ENCODE results near the gene CAMK2D.

Gene CAMK2D

DNA sequence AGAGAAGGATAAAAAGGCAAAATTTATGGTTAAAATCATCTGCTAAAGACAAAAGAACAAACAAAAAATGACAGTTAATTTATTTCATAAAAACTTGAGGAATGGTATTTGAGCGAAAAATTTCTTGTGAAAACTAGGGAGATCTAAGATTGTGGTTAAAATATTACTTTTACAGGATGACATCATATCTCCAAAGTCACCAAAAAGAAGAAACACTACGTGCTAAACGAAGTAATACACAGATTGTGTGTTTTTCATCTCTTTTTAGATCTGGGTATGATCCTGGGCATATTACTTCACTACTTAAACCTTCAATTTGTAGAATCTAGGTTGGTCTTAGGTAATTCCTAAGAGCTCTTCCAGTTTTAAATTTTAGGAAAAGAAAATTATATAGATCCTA, 107.7 kb downstream of the CAMK2D start:
- H3K36me3 ChIP-seq (ENCODE audit: control insufficient read depth in 5 of 5, insufficient read depth in 5 of 5, low read length in 5 of 5) = peaks cover 0 to 4% (median 0%) of the 10 kb centered on the region in 5 donors
- no peak overlapping the region for H3K27ac ChIP-seq (ENCODE audit: low read depth, low read length)
- H3K9me3 ChIP-seq (ENCODE audit: control insufficient read depth in 5 of 5, low read length in 5 of 5) = no peaks in the 10 kb centered on the region
- no peaks in the 10 kb centered on the region for H3K27me3 ChIP-seq (ENCODE audit: control insufficient read depth in 5 of 5, insufficient read depth in 4 of 5, low read length in 5 of 5)
- peaks cover 0 to 14% (median 10%) of the 10 kb centered on the region in 5 donors for H3K4me1 ChIP-seq (ENCODE audit: control insufficient read depth in 5 of 5, insufficient read depth in 5 of 5, low read length in 5 of 5)
- no peak overlapping the region for H3K9ac ChIP-seq (ENCODE audit: low read length in 5 of 5)
- no peak overlapping the region for H3K4me3 ChIP-seq (ENCODE audit: low read depth in 1 of 5, low read length in 5 of 5)

DNA sequence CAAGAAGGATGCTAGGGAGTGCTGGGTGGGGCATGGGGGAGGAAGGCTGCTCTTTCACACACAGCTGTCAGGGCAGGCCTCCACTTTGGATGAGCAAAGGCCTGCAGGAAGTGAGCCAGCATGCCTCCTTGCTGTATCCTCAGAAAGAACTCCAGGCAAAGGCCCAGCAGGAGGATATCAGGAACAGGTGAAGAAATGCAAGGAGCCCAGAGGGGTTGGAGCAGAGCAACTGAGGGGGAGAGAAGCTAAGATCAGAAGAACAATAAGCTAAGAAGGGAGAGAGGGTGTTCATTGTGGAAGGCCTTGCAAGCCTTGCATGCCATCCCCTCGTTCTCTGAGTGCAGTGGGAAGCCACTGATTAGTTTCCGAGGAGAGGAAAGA, 115.1 kb downstream of the CAMK2D start:
- no peak overlapping the region for H3K4me3 ChIP-seq (ENCODE audit: low read depth in 1 of 5, low read length in 5 of 5)
- peaks cover 0 to 3% (median 0%) of the 10 kb centered on the region in 5 donors for H3K36me3 ChIP-seq (ENCODE audit: control insufficient read depth in 5 of 5, insufficient read depth in 5 of 5, low read length in 5 of 5)
- H3K27ac ChIP-seq (ENCODE audit: low read depth, low read length) = no peak overlapping the region
- no peaks in the 10 kb centered on the region for H3K9me3 ChIP-seq (ENCODE audit: control insufficient read depth in 5 of 5, low read length in 5 of 5)
- peaks cover 0 to 30% (median 18%) of the 10 kb centered on the region in 5 donors for H3K4me1 ChIP-seq (ENCODE audit: control insufficient read depth in 5 of 5, insufficient read depth in 5 of 5, low read length in 5 of 5)
- no peak overlapping the region for H3K9ac ChIP-seq (ENCODE audit: low read length in 5 of 5)
- H3K27me3 ChIP-seq (ENCODE audit: control insufficient read depth in 5 of 5, insufficient read depth in 4 of 5, low read length in 5 of 5) = no peaks in the 10 kb centered on the region

DNA sequence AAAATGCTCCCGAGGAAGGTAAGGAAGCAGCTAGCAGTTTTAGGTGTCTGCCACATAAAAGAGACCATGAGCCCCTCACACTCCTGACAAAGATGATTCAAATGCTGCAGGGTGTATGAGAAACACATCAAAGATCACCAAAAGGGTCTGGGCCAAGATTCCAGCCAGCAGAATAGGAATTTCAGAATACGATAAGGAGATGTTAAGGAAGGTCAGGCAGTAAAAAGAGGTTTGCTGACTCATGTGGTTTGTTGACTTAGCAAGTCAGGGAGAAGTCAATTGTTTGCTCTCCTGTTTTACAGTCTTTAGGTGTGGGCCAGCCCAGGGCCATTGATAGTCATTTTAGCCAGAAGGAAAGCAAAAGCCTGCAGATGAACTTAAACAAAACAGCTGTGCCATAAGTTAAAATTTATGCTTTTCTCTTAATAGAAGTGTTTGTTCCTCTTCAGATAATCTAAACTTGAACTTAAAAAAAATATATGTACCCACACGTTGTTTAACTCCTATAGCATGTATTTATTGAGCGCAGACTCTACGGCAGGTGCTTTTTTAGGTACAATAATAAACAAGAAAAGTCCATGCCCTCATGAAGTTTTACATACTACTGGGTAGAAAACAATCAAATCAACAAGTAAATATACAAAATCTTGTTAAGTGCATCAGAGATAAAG, 115.6 kb downstream of the CAMK2D start:
- no peak overlapping the region for H3K4me3 ChIP-seq (ENCODE audit: low read depth in 1 of 5, low read length in 5 of 5)
- peaks cover 0 to 30% (median 18%) of the 10 kb centered on the region in 5 donors for H3K4me1 ChIP-seq (ENCODE audit: control insufficient read depth in 5 of 5, insufficient read depth in 5 of 5, low read length in 5 of 5)
- H3K36me3 ChIP-seq (ENCODE audit: control insufficient read depth in 5 of 5, insufficient read depth in 5 of 5, low read length in 5 of 5) = peaks cover 0 to 3% (median 0%) of the 10 kb centered on the region in 5 donors
- no peak overlapping the region for H3K27ac ChIP-seq (ENCODE audit: low read depth, low read length)
- H3K27me3 ChIP-seq (ENCODE audit: control insufficient read depth in 5 of 5, insufficient read depth in 4 of 5, low read length in 5 of 5) = no peaks in the 10 kb centered on the region
- H3K9ac ChIP-seq (ENCODE audit: low read length in 5 of 5) = no peak overlapping the region
- no peaks in the 10 kb centered on the region for H3K9me3 ChIP-seq (ENCODE audit: control insufficient read depth in 5 of 5, low read length in 5 of 5)

DNA sequence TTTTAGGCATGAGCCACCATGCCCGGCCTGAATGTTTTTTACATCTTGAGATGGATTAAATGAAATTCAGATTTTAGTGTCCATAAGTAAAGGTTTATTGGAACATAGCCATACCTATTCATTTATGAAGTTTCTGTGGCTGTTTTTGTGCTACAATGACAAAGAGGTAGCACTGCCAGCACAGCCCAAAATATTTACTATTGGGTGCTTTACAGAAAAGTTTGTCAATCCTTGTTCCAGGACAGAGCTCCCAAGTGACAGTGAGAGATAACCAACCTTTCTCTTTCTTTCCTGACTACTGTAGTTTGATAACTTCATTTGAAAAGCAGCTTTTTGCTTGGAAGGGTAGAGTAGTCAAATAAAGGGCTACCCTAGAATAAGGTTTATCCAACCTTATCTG, 116.2 kb downstream of the CAMK2D start:
- no peak overlapping the region for H3K4me3 ChIP-seq (ENCODE audit: low read depth in 1 of 5, low read length in 5 of 5)
- no peaks in the 10 kb centered on the region for H3K27me3 ChIP-seq (ENCODE audit: control insufficient read depth in 5 of 5, insufficient read depth in 4 of 5, low read length in 5 of 5)
- H3K9me3 ChIP-seq (ENCODE audit: control insufficient read depth in 5 of 5, low read length in 5 of 5) = no peaks in the 10 kb centered on the region
- H3K9ac ChIP-seq (ENCODE audit: low read length in 5 of 5) = no peak overlapping the region
- peaks cover 0 to 3% (median 0%) of the 10 kb centered on the region in 5 donors for H3K36me3 ChIP-seq (ENCODE audit: control insufficient read depth in 5 of 5, insufficient read depth in 5 of 5, low read length in 5 of 5)
- peaks cover 0 to 30% (median 18%) of the 10 kb centered on the region in 5 donors for H3K4me1 ChIP-seq (ENCODE audit: control insufficient read depth in 5 of 5, insufficient read depth in 5 of 5, low read length in 5 of 5)
- H3K27ac ChIP-seq (ENCODE audit: low read depth, low read length) = no peak overlapping the region

DNA sequence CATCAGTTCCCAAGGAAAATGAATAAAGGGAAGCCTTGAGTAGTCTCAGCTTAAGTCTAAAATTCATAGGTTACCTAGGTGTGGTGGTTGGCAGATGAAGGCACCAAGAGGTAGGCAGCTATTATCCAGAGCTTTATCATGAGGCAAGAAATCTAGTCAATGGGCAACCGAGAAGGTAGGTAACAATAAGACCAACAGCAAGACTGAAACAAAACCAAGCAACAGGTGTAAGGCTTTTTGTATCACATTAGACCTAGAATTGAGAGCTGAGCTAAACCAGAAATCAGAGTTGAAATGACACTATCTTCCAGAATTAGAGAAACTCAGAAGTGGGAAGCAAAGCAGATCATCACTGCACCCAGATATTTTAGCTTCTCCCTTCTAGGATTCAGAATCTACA, 117.1 kb downstream of the CAMK2D start:
- peaks cover 0 to 3% (median 0%) of the 10 kb centered on the region in 5 donors for H3K36me3 ChIP-seq (ENCODE audit: control insufficient read depth in 5 of 5, insufficient read depth in 5 of 5, low read length in 5 of 5)
- H3K27me3 ChIP-seq (ENCODE audit: control insufficient read depth in 5 of 5, insufficient read depth in 4 of 5, low read length in 5 of 5) = no peaks in the 10 kb centered on the region
- H3K9me3 ChIP-seq (ENCODE audit: control insufficient read depth in 5 of 5, low read length in 5 of 5) = no peaks in the 10 kb centered on the region
- no peak overlapping the region for H3K27ac ChIP-seq (ENCODE audit: low read depth, low read length)
- no peak overlapping the region for H3K4me3 ChIP-seq (ENCODE audit: low read depth in 1 of 5, low read length in 5 of 5)
- H3K4me1 ChIP-seq (ENCODE audit: control insufficient read depth in 5 of 5, insufficient read depth in 5 of 5, low read length in 5 of 5) = peaks cover 0 to 36% (median 19%) of the 10 kb centered on the region in 5 donors
- no peak overlapping the region for H3K9ac ChIP-seq (ENCODE audit: low read length in 5 of 5)

DNA sequence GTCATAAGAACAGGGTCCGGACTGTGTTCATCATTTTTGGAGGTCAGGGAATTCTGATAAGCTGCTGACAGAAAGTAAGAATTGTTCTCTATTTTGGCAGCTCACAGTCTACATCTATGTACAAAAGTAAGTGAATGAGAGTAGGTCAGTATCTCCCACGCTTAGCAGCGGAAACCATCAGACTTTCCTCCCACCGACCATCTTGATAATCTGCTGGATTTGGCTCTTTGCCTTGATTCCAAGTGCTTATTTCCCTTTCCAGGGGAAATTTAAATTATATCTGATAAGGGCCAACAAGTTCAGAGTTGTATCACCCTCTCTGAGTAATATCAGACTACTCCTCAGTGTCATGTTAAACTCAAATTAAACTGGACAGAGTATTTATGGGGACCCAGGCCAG, 118.0 kb downstream of the CAMK2D start:
- Histone ChIP-seq H3K9me3 (ENCODE audit: control insufficient read depth in 5 of 5, low read length in 5 of 5) (no peaks in the 10 kb centered on the region), H3K27ac (ENCODE audit: low read depth, low read length) (no peak overlapping the region), H3K4me1 (ENCODE audit: control insufficient read depth in 5 of 5, insufficient read depth in 5 of 5, low read length in 5 of 5) (peaks cover 0 to 36% (median 19%) of the 10 kb centered on the region in 5 donors), H3K36me3 (ENCODE audit: control insufficient read depth in 5 of 5, insufficient read depth in 5 of 5, low read length in 5 of 5) (peaks cover 0 to 1% (median 0%) of the 10 kb centered on the region in 5 donors), H3K9ac (ENCODE audit: low read length in 5 of 5) (no peak overlapping the region), H3K27me3 (ENCODE audit: control insufficient read depth in 5 of 5, insufficient read depth in 4 of 5, low read length in 5 of 5) (no peaks in the 10 kb centered on the region), H3K4me3 (ENCODE audit: low read depth in 1 of 5, low read length in 5 of 5) (no peak overlapping the region)

DNA sequence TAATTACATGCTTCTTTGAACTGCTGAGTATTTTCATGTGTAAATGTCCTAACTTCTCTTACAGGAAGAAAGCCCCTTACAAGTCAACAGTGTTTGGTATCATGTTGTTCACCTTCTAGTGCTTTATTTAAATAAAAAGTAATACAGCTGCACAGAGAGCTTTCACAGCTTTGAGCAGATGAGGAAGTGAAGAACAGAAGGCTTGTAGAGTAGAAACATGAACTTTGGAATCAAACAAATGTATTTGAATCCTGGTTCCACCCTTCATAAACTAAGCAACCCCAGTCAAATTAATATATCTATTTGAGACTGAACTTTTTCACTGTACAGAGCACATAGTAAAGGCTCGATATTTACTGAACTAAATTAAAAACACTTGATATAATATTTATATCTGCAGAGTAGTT, 120.5 kb downstream of the CAMK2D start:
- Histone ChIP-seq H3K4me3 (ENCODE audit: low read depth in 1 of 5, low read length in 5 of 5) (no peak overlapping the region), H3K27me3 (ENCODE audit: control insufficient read depth in 5 of 5, insufficient read depth in 4 of 5, low read length in 5 of 5) (no peaks in the 10 kb centered on the region), H3K27ac (ENCODE audit: low read depth, low read length) (no peak overlapping the region), H3K4me1 (ENCODE audit: control insufficient read depth in 5 of 5, insufficient read depth in 5 of 5, low read length in 5 of 5) (peaks cover 0 to 38% (median 25%) of the 10 kb centered on the region in 5 donors), H3K9ac (ENCODE audit: low read length in 5 of 5) (no peak overlapping the region), H3K36me3 (ENCODE audit: control insufficient read depth in 5 of 5, insufficient read depth in 5 of 5, low read length in 5 of 5) (no peaks in the 10 kb centered on the region), H3K9me3 (ENCODE audit: control insufficient read depth in 5 of 5, low read length in 5 of 5) (no peaks in the 10 kb centered on the region)

DNA sequence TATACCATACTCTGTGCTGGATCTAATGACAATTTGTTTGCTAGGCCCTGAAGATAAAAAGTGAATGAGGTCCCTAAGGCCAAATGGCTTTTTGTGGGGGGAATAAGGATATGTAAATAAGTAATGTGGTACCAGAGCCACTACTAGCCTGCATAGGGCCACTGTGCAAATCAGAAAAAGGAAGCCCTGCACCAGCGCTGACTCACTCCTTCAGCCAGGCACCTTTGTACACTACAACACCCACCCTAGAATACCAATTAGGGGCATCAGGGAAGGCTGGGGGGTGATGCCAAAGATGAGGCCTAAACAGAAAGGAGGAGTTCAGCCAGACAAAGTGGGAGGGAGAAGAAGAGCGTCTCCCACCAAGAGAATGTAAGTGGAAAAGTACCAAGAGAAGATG, 122.2 kb downstream of the CAMK2D start:
- Histone ChIP-seq H3K9me3 (ENCODE audit: control insufficient read depth in 5 of 5, low read length in 5 of 5) (no peaks in the 10 kb centered on the region), H3K27ac (ENCODE audit: low read depth, low read length) (no peak overlapping the region), H3K36me3 (ENCODE audit: control insufficient read depth in 5 of 5, insufficient read depth in 5 of 5, low read length in 5 of 5) (no peaks in the 10 kb centered on the region), H3K4me3 (ENCODE audit: low read depth in 1 of 5, low read length in 5 of 5) (no peak overlapping the region), H3K27me3 (ENCODE audit: control insufficient read depth in 5 of 5, insufficient read depth in 4 of 5, low read length in 5 of 5) (no peaks in the 10 kb centered on the region), H3K9ac (ENCODE audit: low read length in 5 of 5) (no peak overlapping the region), H3K4me1 (ENCODE audit: control insufficient read depth in 5 of 5, insufficient read depth in 5 of 5, low read length in 5 of 5) (peaks cover 0 to 26% (median 11%) of the 10 kb centered on the region in 5 donors)

DNA sequence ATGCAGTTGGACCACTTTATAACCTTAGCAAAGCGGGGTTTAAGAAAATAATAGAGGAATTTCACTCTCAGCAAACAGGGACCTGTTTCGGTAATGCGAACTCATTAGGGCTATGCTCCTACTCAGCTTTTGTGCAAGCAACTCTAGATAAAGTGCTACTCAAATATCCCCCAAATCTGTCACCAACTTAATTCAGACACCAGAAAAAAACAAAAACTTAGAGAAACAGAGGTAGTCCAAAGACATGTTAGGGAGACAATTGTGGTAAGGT, 123.0 kb downstream of the CAMK2D start:
- Histone ChIP-seq H3K9me3 (ENCODE audit: control insufficient read depth in 5 of 5, low read length in 5 of 5) (no peaks in the 10 kb centered on the region), H3K4me3 (ENCODE audit: low read depth in 1 of 5, low read length in 5 of 5) (no peak overlapping the region), H3K9ac (ENCODE audit: low read length in 5 of 5) (no peak overlapping the region), H3K36me3 (ENCODE audit: control insufficient read depth in 5 of 5, insufficient read depth in 5 of 5, low read length in 5 of 5) (no peaks in the 10 kb centered on the region), H3K4me1 (ENCODE audit: control insufficient read depth in 5 of 5, insufficient read depth in 5 of 5, low read length in 5 of 5) (peaks cover 0 to 25% (median 9%) of the 10 kb centered on the region in 5 donors), H3K27ac (ENCODE audit: low read depth, low read length) (no peak overlapping the region), H3K27me3 (ENCODE audit: control insufficient read depth in 5 of 5, insufficient read depth in 4 of 5, low read length in 5 of 5) (no peaks in the 10 kb centered on the region)

DNA sequence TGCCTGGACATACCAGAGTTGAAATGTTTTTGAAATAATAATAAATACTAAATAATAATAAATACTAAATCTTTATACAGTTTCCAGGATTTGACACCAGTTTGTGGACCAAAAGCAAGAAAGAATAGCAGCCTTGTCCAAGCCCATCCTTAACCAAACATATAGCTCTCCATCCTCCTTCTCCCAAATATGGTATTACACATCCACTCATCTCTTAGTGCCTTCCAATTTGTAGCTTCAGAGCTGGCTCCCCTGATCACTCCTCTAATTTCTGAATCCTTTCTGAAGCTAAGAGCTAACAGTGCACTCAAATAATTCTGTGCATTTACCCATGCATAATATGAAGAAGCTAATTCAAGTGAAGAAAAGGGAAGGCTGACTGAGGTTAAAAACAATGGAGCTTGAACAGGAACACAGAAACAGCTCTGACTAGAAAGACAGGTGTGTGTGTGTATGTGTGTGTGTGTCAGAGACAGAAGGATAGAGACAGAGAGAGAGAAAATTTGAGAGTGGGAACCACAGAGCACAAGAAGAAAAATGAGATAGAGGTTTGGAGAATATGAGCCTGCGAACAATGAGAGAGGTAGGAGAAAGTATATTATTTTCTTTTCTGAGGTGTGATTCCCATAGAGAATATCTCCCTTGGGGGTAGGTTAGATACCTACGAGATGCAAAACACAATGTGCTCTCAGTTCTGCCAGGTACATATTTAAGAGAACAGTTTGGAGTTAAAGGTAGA, 123.5 kb downstream of the CAMK2D start:
- Histone ChIP-seq H3K27me3 (ENCODE audit: control insufficient read depth in 5 of 5, insufficient read depth in 4 of 5, low read length in 5 of 5) (no peaks in the 10 kb centered on the region), H3K27ac (ENCODE audit: low read depth, low read length) (no peak overlapping the region), H3K4me3 (ENCODE audit: low read depth in 1 of 5, low read length in 5 of 5) (no peak overlapping the region), H3K36me3 (ENCODE audit: control insufficient read depth in 5 of 5, insufficient read depth in 5 of 5, low read length in 5 of 5) (no peaks in the 10 kb centered on the region), H3K9me3 (ENCODE audit: control insufficient read depth in 5 of 5, low read length in 5 of 5) (no peaks in the 10 kb centered on the region), H3K9ac (ENCODE audit: low read length in 5 of 5) (no peak overlapping the region), H3K4me1 (ENCODE audit: control insufficient read depth in 5 of 5, insufficient read depth in 5 of 5, low read length in 5 of 5) (peaks cover 0 to 21% (median 9%) of the 10 kb centered on the region in 5 donors)
